NCI-H345 treated with DMSO at 0.1 percent for 48 hours (cell line): Measurements from ENCODE around the gene BACE1.
"Not testable (repeated sequence)": the region's sequence is repeated elsewhere in the genome, so short reads cannot be mapped to it uniquely, and the experiment has no call there.

Experiments used
- DNase-seq: peaks from one replicate; lab custom pipeline; 2025; ENCODE audit not compliant: unreplicated experiment; lab: John Stamatoyannopoulos, UW

BACE1 gene

DNA sequence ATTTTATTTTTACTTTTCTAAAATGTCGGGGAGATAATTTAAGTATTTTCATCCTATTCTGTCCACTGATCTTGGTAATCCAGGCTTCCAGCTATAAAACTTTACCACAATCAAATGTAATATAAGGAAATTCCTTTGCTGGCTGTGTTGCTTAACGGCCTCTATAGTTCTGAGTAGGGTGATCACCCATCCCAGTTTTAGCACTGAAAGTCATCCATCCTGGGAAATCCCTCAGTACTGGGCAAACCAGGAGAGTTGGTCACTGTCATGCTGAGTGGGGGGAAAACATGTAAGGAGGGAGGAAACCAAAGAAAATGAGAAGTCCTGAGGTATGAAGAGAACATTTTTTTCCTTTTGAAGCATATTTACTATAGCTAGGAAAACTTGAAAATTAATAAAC lies 37.7 kb downstream of the BACE1 start:
- no peak for DNase-seq

- DNase-seq = no peak
Observed at GRCh38 chr11:117273550-117274289, 42.3 kb downstream of the BACE1 start.

GRCh38 chr11:117272175-117272574 lies 43.9 kb downstream of the BACE1 start:
- not testable (repeated sequence) for DNase-seq

- no peak for DNase-seq
Observed at GRCh38 chr11:117271208-117271607, 44.8 kb downstream of the BACE1 start.

DNA sequence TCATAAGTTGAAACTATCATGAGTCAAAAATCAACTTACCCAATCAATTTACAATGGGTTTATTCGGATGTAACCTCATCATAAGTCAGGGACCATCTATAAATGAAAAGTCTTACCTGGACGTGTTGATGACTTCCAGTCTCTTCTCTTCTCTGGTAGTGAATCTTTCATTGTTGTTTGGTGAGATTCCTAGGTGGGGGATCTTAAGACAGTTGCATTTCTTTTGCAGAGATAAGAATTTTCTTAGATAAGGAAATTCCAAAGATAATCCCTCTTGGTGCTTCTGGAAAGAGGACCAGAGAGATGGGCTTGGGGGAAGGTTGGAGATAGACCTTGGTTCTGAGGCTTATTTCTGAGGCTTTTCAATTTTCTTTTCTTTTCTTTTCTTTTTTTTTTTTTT lies 46.2 kb downstream of the BACE1 start:
- DNase-seq = no peak

DNA sequence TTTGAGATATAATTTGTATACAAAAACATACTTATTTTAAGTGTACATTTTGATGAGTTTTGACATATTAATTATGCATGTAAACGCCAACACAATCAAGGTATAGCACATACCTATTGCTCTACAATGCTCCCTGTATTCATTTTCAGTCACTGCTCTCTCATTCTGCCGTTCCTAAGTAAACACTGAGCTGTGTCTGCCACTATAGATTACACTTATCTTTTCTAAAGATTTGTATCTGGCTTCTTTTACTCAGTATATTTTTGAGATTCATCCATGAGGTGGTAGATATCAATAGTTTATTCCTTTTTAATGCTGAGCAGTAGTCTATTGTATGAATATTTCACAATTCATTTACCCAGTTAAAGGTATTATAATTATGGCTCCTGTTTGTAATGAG lies 50.3 kb downstream of the BACE1 start:
- DNase-seq = no peak

GRCh38 chr11:117264624-117265323 lies 51.3 kb downstream of the BACE1 start:
- DNase-seq = not testable (repeated sequence)

DNA sequence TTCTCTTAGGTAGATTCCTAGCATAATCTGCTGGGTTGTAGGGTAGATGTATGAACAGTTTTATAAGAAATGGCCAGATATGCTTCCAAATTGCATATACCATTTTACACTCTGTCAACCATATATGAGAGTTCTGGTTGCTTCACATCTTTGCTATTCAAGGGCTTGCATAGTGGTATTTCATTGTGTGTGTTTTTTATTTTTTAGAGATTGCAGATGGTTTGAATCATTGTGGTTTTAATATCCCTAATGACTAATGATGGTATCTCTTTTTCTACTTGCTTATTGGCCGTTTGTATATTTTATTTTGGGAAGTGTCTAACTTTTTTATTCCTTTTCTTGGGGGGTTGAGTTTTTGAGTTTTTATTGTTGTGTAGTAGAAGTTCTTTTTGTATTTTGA lies 56.6 kb downstream of the BACE1 start:
- DNase-seq = no peak

- no peak for DNase-seq
Observed at GRCh38 chr11:117258576-117258975, 57.5 kb downstream of the BACE1 start.

GRCh38 chr11:117256573-117256972 lies 59.5 kb downstream of the BACE1 start:
- no peak for DNase-seq

GRCh38 chr11:117255966-117256365 lies 60.1 kb downstream of the BACE1 start:
- no peak for DNase-seq

DNA sequence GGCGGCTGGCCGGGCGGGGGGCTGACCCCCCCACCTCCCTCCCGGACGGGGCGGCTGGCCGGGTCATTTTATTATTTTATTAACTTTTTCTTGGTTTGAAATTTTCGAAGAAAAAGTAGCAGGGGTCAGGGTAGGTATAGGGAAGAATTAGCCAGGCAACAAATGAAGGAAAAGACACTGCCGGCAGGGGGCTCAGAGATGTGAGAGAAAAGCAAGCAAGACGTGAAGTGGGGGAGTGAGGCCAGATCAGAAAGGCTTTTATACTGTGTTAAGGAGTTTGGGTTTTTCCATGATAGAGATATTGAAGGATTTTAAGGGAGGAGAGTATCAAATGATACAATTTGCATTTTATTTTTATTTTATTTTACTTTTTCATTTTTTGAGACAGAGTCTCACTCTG lies 64.5 kb downstream of the BACE1 start:
- no peak for DNase-seq

DNA sequence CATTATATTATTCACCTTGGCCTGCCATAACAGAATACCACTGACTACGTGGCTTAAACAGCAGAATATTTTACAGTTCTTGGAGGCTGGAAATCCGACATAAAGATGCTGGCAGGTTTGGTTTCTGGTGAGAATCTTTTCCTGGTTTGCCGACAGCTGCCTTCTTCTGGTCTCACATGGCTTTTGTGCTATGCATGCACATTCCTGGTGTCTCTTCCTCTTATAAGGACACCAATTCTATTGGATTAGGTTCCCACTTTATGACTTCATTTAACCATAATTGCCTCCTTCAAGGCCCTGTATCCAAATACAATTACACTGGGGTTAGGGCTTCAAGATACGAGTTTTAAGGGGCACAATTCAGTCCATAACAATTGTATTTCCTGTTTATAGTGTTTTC lies 66.5 kb downstream of the BACE1 start:
- DNase-seq = no peak

- DNase-seq = no peak
Observed at GRCh38 chr11:117248341-117248740, 67.7 kb downstream of the BACE1 start.

DNA sequence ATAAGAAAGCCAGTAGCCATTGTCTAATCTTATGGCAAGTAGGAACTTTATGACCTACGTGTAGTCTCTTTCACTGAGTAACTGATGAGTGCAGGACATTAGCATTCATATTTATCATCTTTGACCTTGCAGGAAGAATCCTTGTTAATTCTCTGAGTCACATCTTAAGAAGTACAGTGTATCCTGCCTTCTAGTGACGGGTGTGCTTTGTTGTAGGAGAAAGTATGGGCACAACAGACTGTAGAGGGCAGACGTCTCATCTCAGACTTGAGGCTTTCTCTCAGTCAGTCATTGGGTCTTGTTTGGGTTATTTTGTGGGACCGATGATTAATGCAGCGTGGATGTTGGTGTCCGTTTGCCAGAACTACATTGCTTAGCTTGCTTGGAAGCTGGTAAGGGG lies 76.8 kb downstream of the BACE1 start:
- DNase-seq = no peak

DNA sequence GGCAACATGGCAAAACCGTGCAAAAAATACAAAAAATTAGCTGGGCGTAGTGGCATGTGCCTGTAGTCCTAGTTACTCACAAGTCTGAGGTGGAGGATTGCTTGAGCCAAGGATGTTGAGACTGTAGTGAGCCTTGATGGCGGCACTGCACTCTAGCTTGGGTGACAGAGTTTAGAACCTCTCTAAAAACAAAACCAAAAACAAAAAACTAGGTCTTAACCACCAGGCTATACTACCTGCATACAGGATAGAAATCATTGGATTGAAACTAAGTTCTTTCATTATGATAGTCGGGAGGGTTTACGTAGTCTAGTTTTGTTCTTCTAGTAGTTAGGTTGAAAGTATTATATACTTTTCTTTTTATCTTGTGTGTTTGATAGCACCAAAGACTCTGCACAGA lies 77.8 kb downstream of the BACE1 start:
- no peak for DNase-seq
